ENCODE results near the gene SLC22A4.

DNA sequence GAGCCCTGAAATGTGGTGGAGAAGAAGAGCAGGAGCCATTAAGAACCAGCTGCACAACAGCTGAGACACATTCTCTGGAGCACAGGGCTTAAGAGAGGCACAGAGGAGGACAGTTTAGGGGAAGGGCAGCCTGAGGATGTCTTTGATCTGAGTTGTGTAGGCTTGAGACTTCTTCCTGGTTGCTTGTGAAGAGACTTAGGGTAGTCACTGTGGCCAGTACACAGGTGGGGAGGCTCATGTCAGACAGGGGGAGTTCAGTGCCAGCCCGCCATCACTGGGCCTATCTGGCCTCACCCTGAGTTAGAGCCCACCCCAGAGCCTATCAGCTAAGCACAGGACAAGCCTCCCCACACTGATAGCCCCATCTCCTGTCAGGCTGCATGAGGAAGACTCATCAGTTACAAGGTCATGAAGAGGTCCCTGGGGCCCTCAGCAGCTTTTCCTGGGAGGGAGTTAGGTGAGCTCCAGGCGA is 19.8 kb downstream of the SLC22A4 start:
- TF ChIP-seq, protein P1, sequence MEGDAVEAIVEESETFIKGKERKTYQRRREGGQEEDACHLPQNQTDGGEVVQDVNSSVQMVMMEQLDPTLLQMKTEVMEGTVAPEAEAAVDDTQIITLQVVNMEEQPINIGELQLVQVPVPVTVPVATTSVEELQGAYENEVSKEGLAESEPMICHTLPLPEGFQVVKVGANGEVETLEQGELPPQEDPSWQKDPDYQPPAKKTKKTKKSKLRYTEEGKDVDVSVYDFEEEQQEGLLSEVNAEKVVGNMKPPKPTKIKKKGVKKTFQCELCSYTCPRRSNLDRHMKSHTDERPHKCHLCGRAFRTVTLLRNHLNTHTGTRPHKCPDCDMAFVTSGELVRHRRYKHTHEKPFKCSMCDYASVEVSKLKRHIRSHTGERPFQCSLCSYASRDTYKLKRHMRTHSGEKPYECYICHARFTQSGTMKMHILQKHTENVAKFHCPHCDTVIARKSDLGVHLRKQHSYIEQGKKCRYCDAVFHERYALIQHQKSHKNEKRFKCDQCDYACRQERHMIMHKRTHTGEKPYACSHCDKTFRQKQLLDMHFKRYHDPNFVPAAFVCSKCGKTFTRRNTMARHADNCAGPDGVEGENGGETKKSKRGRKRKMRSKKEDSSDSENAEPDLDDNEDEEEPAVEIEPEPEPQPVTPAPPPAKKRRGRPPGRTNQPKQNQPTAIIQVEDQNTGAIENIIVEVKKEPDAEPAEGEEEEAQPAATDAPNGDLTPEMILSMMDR (IDR thresholded peaks at IDR 0.05): no peak
- TF ChIP-seq EZH2 (IDR thresholded peaks at IDR 0.05): no peak
